Stimulated activated CD8-positive, alpha-beta memory T cell treated with anti-CD3 and anti-CD28 coated beads, Interleukin-2, amount 100 ng/mL, for 48 hours (primary cell): ENCODE results near the gene UNC5B.
"Not testable (repeated sequence)": the region's sequence is repeated elsewhere in the genome, so short reads cannot be mapped to it uniquely, and the experiment has no call there.

Source experiments
- DNase-seq, 2 donors: peaks; one replicate each; pipeline ENCODE4 v3.0.0-alpha.2; 2020; ENCODE audit warnings: low read depth in 2 of 2

The UNC5B gene

DNA sequence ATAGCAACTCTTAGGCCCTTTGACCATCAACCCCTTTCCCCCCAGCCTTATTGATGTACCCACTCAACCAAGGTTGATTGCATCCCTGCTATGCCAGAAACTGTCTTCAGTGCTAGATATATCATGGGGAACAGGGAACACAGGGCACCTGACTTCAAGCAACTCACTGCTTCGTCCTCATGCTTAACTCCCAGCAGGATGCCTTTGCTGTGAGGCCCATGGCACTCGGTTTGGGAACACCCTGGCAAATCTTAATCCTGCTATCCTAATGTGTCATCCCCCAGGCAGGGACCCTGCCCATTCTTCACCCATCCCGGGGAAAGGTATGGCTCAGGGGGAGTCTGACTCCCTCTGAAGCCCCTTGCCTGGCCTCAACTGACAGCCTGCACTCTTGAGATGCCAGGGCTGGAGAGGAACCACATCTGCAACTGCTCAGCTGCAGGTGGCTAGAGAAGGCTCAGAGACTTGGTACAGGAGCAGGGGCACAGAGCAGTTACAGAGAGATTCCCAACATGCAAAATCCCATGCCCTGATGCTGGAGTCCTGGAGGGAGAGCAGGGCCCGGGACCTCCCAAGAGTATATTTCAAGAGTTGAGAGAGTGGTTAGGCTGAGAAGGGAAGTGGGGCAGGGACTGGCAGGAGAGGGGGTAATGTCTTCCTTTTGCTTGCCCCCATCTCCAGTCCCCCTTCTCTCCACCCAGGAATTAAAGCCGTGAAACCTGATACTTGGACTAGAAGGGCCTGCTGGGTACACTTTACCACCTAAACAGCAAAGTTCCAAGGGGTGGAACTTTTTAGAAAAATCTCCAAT is 2.4 kb upstream of the UNC5B start:
- no peak for DNase-seq

DNA sequence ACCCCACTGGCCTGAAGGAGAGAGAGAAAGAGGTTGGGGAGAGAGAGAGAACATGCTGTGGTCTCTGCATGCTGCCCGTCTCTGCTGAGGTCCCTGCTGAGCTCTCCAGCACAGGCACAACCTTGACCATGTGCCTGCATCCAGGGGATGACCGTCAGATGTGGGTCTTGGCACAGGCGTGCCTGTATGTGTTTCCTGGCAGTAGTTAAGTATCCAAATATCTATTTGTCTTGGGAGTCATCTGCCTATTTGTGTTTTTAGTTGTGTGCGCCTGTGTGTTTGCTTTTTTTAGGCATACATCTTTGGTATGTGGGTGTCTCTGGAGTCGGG is 1.9 kb upstream of the UNC5B start:
- no peak for DNase-seq

DNA sequence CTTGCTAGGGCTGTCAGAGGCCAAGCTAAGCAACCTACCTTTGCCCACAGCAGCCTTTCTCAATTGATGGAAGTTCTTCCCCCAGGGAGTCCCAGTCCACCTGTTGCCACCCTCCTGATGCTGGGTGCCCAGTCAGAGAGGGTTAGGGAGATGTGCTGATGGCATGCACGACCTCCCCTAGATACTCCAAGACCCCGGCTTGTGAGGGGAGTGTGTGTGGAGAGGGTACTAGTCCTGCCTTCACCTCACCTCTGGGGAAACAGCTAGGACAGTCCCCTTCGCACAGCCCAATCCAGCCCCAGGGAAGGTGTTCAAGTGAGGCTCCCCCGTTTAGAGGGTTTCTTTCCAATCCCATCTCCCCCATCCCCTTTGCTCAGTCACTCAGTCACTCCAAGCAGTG is 1.3 kb upstream of the UNC5B start:
- DNase-seq, result no peak

DNA sequence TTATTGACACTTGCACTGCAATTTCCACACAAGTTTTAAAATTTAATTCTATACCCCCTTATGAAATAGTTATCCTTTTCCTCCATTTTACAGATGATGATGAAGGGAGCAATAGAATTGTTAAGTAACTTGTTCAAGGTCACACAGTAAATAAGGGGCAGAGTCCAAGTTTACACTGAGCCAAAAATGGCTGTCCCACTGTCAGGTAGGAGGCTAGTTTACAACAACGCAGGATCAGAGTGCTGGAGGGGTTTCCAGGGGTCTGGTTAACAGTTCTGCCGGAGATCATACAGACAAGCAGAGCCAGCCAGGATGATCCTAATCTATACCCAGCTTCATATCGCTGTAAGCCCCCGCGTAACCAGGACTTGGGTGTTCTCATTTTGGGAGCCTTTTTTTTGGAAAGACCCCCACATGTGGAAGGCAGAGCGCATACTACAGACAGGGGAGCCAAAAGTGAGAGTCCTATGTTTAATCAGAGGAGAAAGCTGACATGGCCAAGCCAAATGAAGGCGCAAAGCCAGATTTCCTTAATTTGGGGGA is 524 bp upstream of the UNC5B start:
- DNase-seq, result no peak

DNA sequence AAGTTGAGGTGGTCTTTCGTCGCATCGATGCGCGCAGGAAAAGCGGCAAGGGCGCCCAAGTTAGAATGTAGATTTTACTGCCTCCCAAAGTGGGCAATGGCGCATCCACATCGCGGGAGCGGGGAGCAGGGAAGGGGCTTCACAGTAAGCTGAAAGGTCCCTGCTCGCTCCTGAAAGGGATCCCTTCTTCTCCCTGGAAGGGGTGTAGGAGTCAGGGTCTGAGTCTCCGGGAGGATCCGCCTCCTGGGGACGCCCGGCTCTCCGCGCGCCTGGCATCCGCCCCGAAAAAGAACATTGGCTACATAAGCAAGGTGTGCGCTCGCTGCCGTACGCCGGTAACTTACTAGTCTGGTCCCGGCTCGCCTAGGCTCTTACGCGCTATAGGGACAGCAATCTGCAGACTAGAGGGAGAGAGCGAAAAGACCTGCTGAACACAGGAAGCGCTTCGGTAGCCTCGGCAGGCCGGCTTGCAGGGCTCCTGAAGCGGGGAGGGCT is 804 bp downstream of the UNC5B start:
- DNase-seq, result peak in 1 of 2 donors; percentile 13

DNA sequence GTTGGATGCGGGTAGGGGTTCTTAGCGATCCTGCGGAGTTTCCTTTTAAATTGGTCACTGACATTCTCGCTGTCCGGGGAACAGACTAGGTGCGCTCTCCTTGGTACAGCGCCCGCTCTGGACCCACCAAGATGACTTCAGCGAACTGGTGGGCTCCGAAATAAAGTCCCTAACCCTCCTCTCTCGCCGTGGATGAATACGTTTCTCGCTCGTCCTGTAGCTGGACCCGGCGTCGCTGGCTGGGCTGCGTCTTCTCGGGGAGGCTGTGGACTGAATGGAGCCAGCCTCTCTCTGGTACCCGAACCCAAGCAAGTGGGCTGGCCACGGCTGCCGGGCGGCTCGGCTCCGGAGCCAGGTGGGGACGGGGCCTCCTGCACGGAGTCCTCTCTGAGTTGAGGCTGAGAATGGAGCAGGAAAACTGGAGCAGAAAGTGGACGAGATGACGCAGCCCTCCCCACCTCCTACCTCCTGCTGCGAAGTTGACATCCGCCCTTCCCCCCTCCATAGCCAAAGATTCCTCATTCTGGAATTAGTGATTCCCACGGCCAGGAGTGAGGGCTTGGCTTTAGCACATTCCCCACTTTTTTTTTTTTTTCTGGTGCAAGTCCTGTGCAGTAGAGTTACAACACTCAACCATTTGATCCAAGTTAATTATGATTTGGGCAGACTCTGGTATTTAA is 1.5 kb downstream of the UNC5B start:
- DNase-seq, result no peak

DNA sequence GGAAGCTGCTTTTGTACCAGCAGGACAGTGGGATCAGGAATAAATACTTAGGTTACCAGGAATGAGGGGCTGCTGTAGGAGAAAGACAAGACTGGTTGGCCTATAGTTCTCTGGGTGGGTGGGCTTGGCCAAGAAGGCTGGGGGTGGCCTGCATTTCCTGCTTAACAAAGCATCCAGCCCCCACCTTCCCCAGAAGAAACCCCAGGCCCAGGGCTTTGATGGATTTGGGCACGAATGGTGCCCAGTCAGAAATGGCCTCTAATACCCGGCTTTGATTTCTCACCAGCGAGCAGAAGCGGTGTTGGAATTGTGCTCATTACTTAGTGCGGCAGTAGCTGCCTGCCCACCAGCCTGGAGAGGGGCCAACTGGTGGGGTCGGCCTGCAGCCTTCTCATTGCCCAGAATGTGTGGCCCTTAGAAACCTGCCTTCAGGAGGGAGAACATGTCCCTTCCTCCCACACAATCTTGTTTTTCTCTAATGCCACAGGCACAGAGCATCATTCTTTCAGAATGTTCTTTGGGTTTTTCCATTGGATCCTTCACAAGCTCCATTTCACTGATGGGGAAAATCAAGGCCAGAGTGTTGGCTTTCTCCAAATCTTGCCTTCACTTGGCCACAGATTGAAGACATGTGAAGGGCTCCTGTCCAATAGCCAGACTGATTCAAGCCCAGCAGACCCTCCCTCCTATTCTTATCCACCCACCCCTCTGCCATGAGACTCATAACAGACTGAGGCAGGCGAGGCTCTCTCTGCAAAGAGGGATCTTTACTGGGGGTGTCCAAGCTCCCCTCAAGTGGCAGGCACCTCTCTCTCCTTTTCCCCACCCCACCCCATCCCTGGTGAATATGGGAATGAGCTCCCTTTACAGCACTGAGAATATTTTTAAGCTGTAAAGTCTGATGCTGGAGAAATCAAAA is 2.5 kb downstream of the UNC5B start:
- no peak for DNase-seq

DNA sequence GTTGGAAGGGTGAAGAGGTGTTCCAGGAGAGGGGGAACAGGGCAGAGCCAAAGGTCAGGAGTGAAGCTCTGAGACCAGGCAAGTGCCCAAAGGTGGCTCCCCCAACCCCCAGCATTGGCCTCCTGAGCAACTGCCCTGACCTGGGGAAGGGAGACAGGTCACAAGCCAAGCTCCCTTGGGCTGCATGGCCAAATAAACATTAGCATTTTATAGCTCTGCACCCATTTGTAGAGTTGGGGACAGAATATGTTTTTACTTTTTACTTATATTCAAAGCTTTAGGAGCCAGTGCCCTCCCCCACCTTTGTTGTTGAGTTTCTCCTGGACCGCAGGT is 4.0 kb downstream of the UNC5B start:
- DNase-seq, result no peak

DNA sequence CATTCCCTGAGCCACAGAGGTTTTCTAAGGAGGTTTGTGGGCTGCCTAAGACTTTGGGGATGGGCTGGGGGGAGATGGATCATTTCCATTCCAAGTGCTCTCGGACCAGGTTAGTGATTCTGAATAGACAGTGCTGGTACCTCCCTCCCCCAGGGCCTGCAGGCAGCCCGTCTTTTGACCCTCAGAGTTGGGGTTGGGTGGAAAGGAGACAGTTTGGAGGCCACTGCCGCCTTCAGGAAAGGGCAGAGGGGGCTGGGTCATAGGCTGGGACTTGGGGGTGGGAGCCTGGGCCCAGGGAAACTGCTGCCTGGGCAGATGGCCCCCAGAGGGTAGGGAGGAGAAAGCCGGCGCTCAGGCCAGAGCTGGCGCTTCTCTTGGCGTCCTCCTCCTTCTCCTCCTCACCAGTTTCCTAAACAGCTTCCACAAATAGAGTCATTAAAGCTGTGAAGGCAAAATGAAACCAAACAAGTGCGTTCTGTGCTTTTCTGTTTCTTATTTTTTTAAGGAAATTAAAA is 4.4 kb downstream of the UNC5B start:
- DNase-seq, result no peak

DNA sequence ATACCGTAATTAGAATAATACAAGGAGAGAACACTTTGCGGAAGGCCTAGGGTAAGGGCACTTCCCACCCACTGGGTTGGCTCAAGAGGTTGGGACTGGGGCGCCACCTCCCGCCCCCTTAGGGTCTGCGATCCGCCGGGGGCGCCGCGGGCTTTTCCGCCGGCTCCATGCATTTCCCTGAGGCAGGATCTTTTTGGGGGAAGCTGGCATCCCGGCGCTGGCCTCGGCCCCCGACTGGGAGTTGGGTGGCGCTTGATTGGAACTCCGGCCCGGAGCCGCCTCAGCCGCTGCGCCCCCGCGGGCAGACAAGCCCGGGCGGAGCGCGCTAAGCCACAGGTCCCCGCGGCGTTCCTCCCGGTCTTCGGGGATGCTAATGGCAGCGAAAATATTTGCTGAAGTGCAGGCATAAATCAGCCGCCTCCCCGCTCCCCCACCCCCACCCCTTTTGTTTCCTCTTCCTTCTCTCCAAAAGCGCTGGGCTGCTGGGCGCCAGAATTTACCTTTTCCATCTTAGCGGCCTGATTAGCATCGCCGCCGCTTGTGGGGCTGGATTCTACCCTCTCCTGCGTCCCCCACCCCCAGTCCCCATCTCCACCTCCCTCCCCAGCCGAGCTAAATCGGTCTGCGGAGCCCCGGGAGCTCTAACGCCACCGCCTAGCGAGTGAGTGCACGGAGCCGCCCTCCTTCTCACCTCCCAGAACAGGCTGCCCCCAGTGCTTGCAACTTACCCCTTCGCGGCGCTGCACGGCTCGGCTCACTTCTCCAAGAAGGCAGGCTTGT is 5.1 kb downstream of the UNC5B start:
- DNase-seq, result no peak

DNA sequence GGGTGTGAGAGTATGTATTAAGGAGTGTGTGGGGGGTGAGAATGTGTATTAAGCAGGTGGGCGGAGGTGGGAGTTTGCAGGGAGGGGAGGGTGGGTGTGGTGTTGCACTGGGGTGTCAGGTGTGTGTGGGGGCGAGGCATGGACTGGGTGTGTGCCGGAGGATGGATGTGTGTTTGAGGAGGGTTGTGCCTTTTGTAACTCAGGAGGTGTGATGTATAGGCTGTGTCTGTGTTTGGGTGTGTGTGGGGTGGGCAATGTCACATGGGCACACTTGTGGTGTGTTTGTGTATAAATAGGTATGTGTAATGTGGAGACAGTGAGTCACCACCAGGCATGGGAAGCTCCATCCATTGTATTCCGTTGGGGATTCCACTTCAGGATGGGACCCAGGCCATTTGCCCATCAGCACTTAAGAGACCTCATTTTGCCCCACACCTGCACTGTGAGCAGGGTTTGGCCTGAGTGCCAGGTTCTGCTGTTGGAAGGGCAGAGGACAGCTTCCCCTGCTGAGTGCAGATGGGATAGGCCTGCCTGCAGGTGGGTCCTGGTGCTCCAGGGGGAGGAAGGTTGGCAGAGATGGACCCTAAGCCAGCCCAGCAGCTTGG is 5.8 kb downstream of the UNC5B start:
- DNase-seq, result no peak

DNA sequence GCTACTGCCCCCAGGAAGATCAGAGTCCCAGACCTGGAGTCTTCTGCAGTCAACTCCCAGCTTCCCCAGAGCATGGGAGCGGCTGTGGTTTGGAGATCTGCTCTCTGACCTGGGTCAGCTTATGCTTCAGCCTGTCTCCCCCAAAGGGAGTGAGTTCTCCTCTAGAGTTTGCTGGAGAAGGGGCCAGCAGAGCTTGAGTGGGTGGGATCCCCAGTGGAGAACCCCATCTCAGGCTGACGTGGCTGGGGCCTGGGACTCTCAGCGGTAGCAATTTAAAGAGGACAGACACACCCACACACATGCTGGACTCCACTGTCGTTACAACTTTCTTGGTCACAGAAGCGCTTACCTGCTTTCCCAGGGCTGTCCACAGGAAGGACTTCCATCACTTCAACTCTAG is 6.3 kb downstream of the UNC5B start:
- no peak for DNase-seq

DNA sequence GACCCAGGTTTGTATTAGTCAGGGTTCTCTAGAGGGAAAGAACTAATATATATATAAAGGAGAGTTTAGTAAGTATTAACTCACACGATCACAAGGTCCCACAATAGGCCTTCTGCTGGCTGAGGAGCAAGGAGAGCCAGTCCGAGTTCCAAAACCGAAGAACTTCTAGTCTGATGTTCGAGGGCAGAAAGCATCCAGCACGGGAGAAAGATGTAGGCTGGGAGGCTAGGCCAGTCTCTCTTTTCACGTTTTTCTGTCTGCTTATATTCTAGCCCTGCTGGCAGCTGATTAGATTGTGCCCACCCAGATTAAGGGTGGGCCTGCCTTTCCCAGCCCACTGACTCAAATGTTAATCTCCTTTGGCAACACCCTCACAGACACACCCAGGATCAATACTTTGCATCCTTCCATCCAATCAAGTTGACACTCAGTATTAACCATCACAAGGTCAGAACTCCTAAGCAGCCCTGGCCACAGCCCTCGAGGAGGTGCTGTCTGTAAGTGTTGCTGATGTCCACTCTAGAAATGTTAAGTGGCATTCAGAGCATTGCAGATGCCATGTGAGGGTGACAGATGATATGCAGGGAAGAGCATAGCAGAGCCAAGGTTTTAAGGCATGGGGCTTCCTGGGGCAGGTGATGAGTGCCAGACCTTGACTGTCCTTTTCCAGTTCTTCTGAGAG is 7.0 kb downstream of the UNC5B start:
- DNase-seq, result not testable (repeated sequence)

DNA sequence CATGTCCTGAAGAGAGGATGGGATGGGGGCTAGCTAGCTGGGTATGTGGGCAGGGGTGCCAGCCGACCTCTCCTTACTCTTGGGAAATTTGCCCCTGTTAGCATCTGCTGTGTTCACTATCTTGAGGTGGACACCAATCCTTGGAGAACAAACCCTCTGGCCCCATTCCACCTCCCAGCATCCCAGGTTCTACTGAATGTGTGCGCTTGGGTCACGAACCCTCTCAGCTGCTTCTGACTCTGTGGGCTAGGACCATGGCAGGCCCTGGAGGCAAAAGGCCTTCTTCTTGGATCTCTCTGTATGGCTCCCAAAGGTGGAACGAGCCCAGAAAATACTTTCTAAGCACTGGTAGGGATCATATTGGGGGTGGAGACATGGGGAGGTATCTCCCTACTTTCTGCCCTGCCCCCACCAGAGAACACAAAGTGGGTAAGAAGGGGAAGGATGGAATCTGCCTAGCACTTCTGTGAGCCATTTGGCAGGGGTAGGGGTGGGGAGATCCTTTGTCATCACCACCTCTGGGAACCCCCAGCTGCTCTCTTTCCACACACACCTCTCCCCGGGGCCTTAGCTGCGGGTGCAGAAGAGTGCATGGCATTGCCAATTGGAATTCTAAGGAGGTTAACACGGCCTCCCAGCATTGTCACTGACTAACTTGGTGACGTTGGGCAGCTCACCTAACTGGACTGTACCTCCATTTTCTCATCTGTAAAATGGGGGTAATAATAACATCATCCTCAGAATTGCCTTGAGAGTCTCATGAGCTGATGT is 7.7 kb downstream of the UNC5B start:
- no peak for DNase-seq

DNA sequence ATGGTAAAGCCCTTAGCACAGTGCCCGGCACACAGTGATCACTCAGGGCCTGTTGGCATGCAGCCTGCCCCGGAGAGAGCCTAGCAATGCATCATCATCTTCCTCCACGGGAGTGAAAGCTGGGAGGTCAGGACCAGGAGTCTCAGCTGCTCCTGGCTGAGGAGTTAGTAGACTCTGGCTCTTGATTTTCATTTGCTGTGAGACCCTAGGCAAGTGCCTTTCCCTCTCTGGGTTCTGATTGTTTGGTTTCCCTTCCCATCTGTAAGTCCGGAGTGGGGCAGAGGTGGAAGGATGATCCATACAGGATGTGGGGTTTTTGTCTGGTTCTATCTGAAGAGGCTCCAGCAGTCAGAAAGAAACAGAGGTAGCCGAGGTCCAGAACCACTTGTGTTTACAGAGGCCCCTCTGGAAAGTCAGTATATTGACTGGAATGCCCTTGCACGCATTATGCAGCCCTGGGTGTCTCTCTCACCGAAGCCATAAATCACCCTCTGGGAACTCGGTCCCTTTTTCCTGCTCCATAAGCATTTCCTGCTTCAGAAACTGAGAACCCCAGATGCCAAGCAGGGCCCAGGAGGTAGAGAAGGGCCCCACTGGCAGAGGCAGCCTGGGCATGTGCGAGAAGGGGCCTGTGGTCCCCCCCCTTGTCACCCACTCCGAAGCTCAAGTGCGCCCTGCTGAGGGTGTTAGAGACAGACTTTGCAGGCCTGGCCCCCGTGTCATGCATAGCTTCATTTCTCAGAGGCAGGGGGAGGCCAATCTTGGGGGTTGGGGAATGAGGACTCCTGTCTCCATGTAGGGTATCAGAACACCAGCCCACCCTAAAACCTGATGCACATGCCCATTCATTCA is 8.5 kb downstream of the UNC5B start:
- no peak for DNase-seq

DNA sequence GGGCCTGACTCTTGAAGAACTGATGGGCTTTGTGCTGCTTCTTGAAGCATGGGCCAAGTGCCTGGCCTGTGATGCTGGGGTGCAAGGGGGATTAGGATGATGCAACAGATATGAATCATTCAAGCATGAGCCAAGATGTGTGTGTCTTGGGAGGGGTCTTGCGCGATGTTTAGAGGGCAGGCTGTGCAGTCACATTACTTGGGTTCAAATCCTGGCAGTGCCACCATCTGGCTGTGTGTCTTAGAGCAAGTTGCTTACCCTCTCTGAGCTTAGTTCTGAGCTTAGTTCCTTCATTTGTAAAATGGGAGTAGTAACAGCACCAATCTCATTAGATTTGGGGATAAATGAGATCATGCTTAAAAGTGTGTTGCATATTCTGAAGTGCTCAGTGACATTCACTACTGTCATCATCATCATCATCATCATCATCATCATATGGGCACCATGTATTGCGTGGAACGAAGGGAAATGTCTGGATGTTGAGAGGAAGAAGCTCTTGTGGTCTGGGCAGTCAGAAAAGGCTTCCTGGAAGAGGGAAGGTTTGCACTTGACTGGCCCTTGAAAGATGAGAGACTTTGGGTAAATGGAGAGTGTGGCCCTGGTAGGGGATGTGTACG is 9.3 kb downstream of the UNC5B start:
- no peak for DNase-seq

DNA sequence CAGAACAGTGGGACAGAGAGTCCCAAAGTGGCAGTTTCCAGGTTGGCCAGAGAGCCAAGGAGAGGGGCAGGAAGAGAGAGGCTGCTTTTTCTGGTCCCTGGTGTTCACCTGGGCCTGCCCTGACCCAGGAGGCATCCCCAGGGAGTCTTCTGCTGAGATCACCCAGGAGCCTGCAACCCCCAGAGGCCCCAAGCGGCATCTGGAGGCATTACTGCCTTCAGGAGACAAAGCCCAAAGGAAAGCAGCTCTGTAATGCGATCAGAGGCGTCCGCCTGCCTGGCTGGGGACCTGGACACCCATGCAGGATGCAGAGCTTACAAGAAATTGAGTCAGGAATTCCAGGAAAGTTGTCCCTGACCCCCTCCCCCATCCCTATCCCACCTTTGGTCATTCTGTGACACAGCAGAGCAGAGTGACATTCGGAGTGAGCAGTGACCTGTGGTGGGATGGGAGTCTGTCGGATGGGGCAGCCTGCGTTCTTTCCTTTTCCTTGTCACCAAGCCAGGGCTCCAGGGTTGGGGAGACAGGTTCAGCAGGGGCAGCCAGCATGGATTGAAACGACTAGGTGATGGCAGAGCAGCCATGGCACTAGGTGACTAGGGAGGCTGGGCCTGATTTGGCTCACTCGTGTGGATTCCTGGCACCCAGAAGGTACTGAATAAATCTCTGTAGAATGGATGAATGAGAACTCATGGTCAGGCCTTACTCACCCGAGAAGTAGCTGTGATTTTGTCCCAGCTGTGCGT is 10.4 kb downstream of the UNC5B start:
- DNase-seq, result no peak
